D721Med (cell line): Measurements from ENCODE around the gene MAST4.

Experiments used
- DNase-seq: peaks from one replicate; pipeline ENCODE4 v3.0.0; 2011; ENCODE audit warnings: low spot score; ENCODE audit not compliant: insufficient read length
- FAIRE-seq: peaks from 2 replicates; lab custom pipeline; 2011; peaks lifted over from hg19 to GRCh38; lab: Jason Lieb, UNC
- CTCF ChIP-seq: IDR thresholded peaks from 2 replicates; pipeline ENCODE4 v1.5.1; 2012; ENCODE audit warnings: mild to moderate bottlenecking, control low read depth; ENCODE audit not compliant: insufficient read depth; ENCODE audit errors: missing control alignments

MAST4 gene

GRCh38 chr5:66849803-66850202, 253.6 kb downstream of the MAST4 start:
- DNase-seq = no peak
- FAIRE-seq = no peak
- TF ChIP-seq CTCF = no peak

GRCh38 chr5:66850354-66851075, 254.3 kb downstream of the MAST4 start:
- DNase-seq = no peak
- no peak for FAIRE-seq
- TF ChIP-seq CTCF = no peak

- DNase-seq = no peak
- TF ChIP-seq CTCF = no peak
- no peak for FAIRE-seq
Measured at GRCh38 chr5:66851306-66851705, 255.1 kb downstream of the MAST4 start.

GRCh38 chr5:66854416-66854815, 258.2 kb downstream of the MAST4 start:
- no peak for TF ChIP-seq CTCF
- FAIRE-seq (no peak), DNase-seq (no peak)

GRCh38 chr5:66856041-66856805, 260.0 kb downstream of the MAST4 start:
- TF ChIP-seq CTCF = no peak
- FAIRE-seq (no peak), DNase-seq (no peak)

GRCh38 chr5:66859526-66859925, 263.3 kb downstream of the MAST4 start:
- no peak for TF ChIP-seq CTCF
- FAIRE-seq (no peak), DNase-seq (no peak)
